Measurements from ENCODE around the gene HSFX3. TPM values are rescaled to one million over a fixed set of nuclear protein-coding genes. Genes with fewer than 3 reads are reported as not detected.
"Not testable (repeated sequence)": the region's sequence is repeated elsewhere in the genome, so short reads cannot be mapped to it uniquely, and the experiment has no call there.

Gene HSFX3, protein sequence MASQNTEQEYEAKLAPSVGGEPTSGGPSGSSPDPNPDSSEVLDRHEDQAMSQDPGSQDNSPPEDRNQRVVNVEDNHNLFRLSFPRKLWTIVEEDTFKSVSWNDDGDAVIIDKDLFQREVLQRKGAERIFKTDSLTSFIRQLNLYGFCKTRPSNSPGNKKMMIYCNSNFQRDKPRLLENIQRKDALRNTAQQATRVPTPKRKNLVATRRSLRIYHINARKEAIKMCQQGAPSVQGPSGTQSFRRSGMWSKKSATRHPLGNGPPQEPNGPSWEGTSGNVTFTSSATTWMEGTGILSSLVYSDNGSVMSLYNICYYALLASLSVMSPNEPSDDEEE
- not detected in 2 replicates for total RNA-seq (2021)
- long read RNA-seq: 0 reads

DNA sequence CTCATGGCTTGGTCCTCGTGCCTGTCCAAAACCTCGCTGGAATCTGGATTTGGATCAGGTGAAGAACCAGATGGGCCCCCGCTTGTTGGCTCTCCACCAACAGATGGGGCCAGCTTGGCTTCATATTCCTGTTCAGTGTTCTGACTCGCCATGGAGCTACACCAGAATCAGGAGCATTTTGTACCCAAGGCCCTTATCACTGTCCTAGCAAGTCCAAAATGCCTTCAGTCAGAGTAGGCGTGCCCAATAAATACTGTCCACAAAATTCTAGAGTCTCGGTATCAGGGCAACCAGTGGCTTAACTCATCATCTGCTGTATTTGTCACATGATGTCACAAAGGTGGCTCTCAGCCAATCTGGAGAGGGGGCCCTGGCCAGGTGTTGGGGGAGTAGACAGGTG is at the start of gene HSFX3:
Gene HSFX3, minus strand, starts transcription at position 224 of the 400 bp plus-strand sequence. Its CDS starts 72 bp downstream, at position 152.
- DNase-seq; H2BK20ac ChIP-seq (ENCODE audit: low read depth, low read length, poor library complexity, severe bottlenecking); H3K4ac ChIP-seq (ENCODE audit: low read depth, low read length); H2BK15ac ChIP-seq (ENCODE audit: low read depth, low read length); H4K91ac ChIP-seq (ENCODE audit: insufficient read length, low read depth, low read length); H3K27me3 Mint-ChIP-seq (ENCODE audit: low read depth); H3K79me1 ChIP-seq (ENCODE audit: insufficient read depth, low read depth, low read length, poor library complexity, severe bottlenecking); H2BK120ac ChIP-seq (ENCODE audit: low read depth, low read length, poor library complexity, severe bottlenecking); H3K4me2 ChIP-seq (ENCODE audit: insufficient read depth, insufficient read length, low read length); H4K8ac ChIP-seq (replicated peaks; ENCODE audit: insufficient read length, low read depth, low read length); H3K9me3 Mint-ChIP-seq; H3K4me1 Mint-ChIP-seq; H3K23ac ChIP-seq (ENCODE audit: insufficient read length, low read depth, low read length); H3K4me1 ChIP-seq (ENCODE audit: insufficient read depth, low read length); H3K9ac ChIP-seq (ENCODE audit: extremely low read depth, insufficient read length, low read length); H2BK12ac ChIP-seq (ENCODE audit: insufficient read length, low read depth, low read length); H3K36me3 Mint-ChIP-seq (ENCODE audit: insufficient read depth in 1 of 3, low read depth in 3 of 3); H3K56ac ChIP-seq (ENCODE audit: insufficient read length, low read depth, low read length); H2AK5ac ChIP-seq (ENCODE audit: insufficient read length, low read length); H3K27ac ChIP-seq (ENCODE audit: insufficient read length, low read depth, low read length); H3K23me2 ChIP-seq (ENCODE audit: insufficient read length, low read depth, low read length, poor library complexity, severe bottlenecking); H3K79me2 ChIP-seq (ENCODE audit: insufficient read depth, low read length); H4K5ac ChIP-seq (ENCODE audit: insufficient read length, low read depth, low read length); H4K20me1 ChIP-seq (ENCODE audit: control insufficient read depth, insufficient read depth, insufficient read length); H2BK5ac ChIP-seq (ENCODE audit: insufficient read length, low read length); H3K9me3 ChIP-seq (ENCODE audit: control insufficient read depth, low read depth, low read length); H3K27me3 ChIP-seq (ENCODE audit: insufficient read depth, low read length); H3K18ac ChIP-seq (ENCODE audit: insufficient read length, low read depth, low read length); H3K4me3 Mint-ChIP-seq; H2AFZ ChIP-seq (ENCODE audit: low read length); H3T11ph ChIP-seq (ENCODE audit: low read length); H3K27ac Mint-ChIP-seq; H3K14ac ChIP-seq (ENCODE audit: insufficient read depth, low read length): not testable (repeated sequence)
- WGBS (ENCODE audit: extremely low coverage, insufficient read length, low lambda C conversion rate): no CpG with 5 or more reads among the region's 6 CpGs

All from H9 (cell line).